GM10248 (cell line): ENCODE data around the gene METTL15.

Experiments
- CTCF ChIA-PET: fragments of 300-600 bp; sonication (Branson Sonifier 250); formaldehyde crosslinking; extraction: SDS; loops from one replicate; lab custom pipeline; 2021; ENCODE audit warnings: antibody characterized with exemption; lab: Yijun Ruan, JAX
- POLR2A ChIA-PET: fragments of 350-650 bp; sonication (Branson Sonifier 250); formaldehyde crosslinking; extraction: SDS; loops from one replicate; lab custom pipeline; 2020; ENCODE audit warnings: antibody characterized with exemption; lab: Yijun Ruan, JAX
- DNase-seq: peaks from one replicate; pipeline ENCODE4 v3.0.0; 2012; ENCODE audit errors: extremely low spot score
- TF ChIP-seq, protein P1 (sequence below): IDR thresholded peaks from 2 replicates; pipeline ENCODE4 v1.5.1; 2012; ENCODE audit warnings: mild to moderate bottlenecking, low read depth; ENCODE audit errors: extremely low read depth, missing control alignments, control extremely low read depth

Gene METTL15

DNA sequence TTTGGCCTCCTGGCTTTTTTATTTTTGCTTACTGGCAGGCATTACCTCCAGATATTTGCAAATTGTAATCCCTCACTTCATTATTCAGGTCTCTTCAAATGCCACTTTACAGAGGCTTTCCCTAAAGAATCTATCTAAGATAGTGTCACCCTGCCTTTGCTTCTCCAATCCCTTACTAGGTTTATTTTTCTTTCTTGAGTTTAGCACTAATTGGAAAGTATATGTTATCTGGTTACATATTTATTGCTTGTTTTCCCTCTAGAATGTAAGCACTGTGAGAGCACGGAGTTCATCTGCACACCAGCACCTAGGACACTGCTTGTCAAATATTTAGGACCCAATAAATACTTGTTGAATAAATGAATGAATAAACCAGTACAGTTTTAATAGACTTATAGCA lies 3.8 kb upstream of the METTL15 start:
- CTCF ChIA-PET: no interaction called here

DNA sequence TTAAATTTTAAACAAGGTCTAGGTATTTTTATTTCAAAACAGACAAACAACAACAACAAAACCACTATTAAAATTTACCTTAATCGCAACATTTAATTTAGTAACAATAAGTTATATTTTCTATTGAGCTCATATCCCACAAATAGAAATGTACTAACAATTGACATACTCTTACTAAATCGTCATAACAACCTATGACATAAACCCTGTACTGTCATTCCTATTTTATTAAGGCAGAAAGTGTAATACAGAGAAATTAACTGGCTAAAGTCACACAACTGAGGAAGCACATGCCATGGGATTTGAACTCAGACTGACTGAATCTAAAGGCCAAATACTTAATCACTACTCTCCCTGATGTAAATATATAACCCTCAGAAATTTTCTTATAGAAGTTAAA lies 3.2 kb upstream of the METTL15 start:
- POLR2A ChIA-PET: no interaction called here
- CTCF ChIA-PET: no interaction called here

More for the DNA sequence above, 3.8 kb upstream of the METTL15 start:
- TF ChIP-seq, protein P1, sequence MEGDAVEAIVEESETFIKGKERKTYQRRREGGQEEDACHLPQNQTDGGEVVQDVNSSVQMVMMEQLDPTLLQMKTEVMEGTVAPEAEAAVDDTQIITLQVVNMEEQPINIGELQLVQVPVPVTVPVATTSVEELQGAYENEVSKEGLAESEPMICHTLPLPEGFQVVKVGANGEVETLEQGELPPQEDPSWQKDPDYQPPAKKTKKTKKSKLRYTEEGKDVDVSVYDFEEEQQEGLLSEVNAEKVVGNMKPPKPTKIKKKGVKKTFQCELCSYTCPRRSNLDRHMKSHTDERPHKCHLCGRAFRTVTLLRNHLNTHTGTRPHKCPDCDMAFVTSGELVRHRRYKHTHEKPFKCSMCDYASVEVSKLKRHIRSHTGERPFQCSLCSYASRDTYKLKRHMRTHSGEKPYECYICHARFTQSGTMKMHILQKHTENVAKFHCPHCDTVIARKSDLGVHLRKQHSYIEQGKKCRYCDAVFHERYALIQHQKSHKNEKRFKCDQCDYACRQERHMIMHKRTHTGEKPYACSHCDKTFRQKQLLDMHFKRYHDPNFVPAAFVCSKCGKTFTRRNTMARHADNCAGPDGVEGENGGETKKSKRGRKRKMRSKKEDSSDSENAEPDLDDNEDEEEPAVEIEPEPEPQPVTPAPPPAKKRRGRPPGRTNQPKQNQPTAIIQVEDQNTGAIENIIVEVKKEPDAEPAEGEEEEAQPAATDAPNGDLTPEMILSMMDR: no peak
- POLR2A ChIA-PET: no interaction called here
- DNase-seq: no peak

DNA sequence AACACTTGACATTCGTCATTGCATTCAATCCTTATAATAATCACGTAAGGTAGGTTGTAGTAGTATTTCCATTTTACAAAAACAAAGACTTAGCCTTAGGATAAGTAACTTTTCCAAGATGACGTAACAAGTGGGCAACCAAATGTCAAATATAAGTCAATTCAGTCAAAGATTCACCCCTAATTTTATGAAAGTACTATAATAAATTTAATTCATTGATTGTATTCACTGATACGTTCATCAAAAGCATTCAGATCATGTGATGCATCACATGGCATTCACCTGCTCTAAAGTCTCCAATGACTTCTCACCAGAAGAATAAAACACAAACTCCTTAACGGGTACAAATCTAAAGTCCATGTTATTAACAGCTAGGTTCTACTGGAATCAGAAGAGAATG lies 2.3 kb upstream of the METTL15 start:
- ChIA-PET CTCF (no interaction called here), POLR2A (no interaction called here)
- TF ChIP-seq, protein P1: no peak
- DNase-seq: no peak

More for the DNA sequence above, 3.2 kb upstream of the METTL15 start:
- no peak for DNase-seq
- TF ChIP-seq, protein P1: no peak

DNA sequence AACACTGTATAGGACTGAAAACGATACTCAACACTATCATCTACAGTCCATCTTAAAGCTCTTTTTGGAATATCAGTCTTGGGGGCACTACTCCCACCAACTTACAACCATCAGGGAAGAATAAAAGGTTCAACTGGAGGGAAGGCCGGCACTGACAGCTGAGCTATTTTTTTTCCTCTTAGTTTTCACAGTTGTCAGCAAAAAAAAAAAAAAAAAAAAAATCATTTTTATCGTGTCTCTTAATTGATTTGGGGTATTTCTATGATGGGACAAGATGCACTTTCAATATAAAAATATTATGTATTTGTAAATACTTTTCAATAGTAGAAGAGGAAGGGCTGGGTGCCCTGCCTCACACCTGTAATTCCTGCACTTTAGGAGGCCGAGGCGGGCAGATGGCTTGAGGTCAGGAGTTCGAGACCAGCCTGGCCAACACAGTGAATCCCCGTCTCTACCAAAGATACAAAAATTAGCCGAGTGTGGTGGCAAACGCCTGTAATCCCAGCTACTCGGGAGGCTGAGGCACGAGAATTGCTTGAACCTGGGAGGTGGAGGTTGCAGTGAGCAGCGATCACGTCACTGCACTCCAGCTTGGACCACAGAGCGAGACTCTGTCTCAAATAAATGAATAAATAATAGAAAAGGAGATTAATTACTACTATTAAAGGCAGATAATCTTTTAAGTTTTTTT lies 1.7 kb upstream of the METTL15 start:
- CTCF ChIA-PET: interaction anchor here (1.9 kb wide), 1 partner anchor 10 kb away, joined by 7 read pairs; no protein-coding TSS in a partner anchor
- POLR2A ChIA-PET: no interaction called here
- DNase-seq: no peak
- TF ChIP-seq, protein P1: no peak

DNA sequence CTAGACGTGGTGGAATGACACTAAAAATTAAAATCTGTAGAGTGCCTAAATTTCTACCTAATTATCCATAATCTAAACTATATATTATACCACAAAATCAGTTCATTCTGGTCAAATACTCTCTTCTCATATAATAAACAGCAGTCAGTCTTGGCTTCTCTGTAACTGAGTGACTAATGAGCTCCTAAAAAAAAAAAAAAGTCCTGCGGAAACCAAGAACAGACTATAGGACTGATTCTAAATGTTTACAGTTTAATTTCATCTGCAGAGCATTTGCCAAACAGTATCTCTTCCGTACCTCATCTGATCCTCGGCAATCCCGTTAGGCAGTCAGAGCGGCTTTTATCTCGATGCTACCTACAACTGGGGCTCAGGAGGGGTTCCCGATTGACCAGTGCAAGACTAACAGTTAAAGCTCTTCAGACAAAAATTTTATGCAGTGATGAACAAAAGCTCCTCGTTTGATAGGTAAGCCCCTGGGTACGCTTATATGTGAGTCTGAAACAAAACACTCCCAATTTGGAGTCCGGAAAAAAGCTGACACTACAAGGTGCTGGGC lies 918 bp upstream of the METTL15 start:
- DNase-seq: peak; percentile 9
- TF ChIP-seq, protein P1: no peak
- POLR2A ChIA-PET: no interaction called here
- CTCF ChIA-PET: interaction anchor here (0.8 to 1.9 kb wide), 3 partner anchors 9 to 21 kb away, joined by 3 to 7 read pairs (median 6); no protein-coding TSS in a partner anchor

DNA sequence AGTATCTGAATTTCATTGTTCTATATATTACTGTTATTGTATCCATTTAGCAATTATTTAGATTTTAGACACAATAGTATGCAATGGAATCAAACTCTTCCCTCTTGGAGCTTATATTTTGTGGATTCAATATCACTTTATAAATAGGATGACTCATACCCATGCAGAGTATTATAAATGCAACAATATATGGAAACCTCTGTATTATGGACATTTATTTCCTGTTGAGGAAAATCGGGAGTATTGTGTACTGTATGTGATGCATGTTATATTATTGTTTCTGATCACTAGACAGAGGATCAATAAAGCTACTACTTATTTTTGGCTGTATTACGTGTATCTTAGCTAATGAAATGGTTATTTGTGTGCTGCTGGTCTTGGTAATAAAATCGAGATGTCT lies 770 bp downstream of the METTL15 start:
- ChIA-PET POLR2A (no interaction called here), CTCF (interaction anchor here (1.7 kb wide), 1 partner anchor 9 kb away, joined by 5 read pairs; no protein-coding TSS in a partner anchor)
- no peak for DNase-seq
- TF ChIP-seq, protein P1: no peak
